ENCODE measurements around the gene NR2E3. TPM values are rescaled to one million over a fixed set of nuclear protein-coding genes. Genes with fewer than 3 reads are reported as not detected.
A peak's percentile ranks its signal among the peaks of the same experiment; 100 is the strongest.

Gene NR2E3
- total RNA-seq, 1 experiment from 2014 or later, result 0.77 TPM

DNA sequence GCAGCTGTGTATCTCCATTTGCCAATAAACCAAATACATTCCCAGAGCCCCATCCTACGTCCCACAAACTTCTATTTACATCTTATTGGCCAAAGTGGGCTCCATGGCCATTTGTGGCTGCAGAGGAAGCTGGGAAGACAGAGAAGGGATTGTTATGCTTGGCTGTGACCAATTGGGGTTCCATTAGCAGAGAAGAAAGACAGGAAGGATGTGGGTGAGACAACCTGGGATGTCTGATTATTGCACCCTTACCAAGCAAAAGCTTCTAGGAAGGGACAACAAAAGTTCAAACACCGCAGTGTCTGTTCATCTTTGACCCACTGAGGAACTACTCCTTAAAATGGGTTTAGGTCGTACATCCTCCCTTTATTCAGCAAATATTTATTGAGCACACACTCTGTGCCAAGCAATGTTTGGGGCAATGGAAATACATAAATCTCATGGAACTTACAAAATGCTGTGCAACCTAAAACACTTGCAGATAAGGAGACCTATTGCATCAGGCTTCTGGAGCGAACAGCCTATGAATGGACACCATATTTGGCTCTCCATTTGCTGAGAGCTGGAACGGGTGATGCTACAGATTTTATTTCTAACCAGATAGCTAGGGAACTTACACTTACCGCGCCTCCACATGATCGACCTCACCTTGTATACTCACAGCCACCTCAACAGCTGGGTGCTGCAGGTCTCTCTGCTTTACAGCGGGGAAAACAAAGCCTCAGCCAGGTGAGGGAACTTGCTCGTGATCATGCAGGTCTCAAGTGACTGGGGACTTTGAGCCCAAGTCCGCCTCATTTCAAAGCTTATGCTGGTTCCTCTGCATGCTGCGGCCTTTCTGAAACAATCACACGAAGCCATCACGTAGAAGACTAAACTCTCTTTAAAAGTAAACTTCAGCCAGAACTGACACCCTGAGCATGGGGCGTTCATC is 21.4 kb upstream of the NR2E3 start:
- no peaks in the 10 kb centered on the region for H4K20me1 ChIP-seq (ENCODE audit: low read length)
- no peak overlapping the region for H3K27ac ChIP-seq (ENCODE audit: low read length)
- no TSS peak for BruUV-seq (replicated peaks)
- H3K4me1 ChIP-seq (ENCODE audit: insufficient read depth, low read length), result peaks cover 41% of the 10 kb centered on the region
- intact Hi-C loops (cut with micrococcal nuclease), result no loop called here
- POLR2A ChIA-PET (ENCODE audit: unreplicated experiment), result no interaction called here
- no peaks in the 10 kb centered on the region for H3K79me2 ChIP-seq (ENCODE audit: low read length)
- H3K9me2 ChIP-seq (replicated peaks; ENCODE audit: low read length), result no peaks in the 10 kb centered on the region
- no peaks in the 10 kb centered on the region for H3K36me3 ChIP-seq (ENCODE audit: low read depth, low read length)
- CTCF ChIA-PET, result interaction anchor here (0.6 kb wide), 1 partner anchor 12 kb away, joined by 4 read pairs; no protein-coding TSS in a partner anchor
- ATAC-seq (no peak), DNase-seq (no peak)
- H2AFZ ChIP-seq (ENCODE audit: low read length), result no peak overlapping the region
- no peak for TF ChIP-seq CTCF (conservative IDR thresholded peaks at IDR 0.05; ENCODE audit: low read depth, low read length)
- TF ChIP-seq EZH2phosphoT487 (IDR thresholded peaks at IDR 0.05; ENCODE audit: borderline replicate concordance, low read length), result no peak
- TF ChIP-seq EZH2 (IDR thresholded peaks at IDR 0.05; ENCODE audit: low read length, unreplicated experiment), result no peak
- no peak overlapping the region for H3K4me3 ChIP-seq (ENCODE audit: low read length)
- peaks cover 4% of the 10 kb centered on the region for H3F3A ChIP-seq (ENCODE audit: low read length, unreplicated experiment)
- H3K9me3 ChIP-seq (ENCODE audit: low read length), result no peaks in the 10 kb centered on the region
- no peak overlapping the region for H3K9ac ChIP-seq (ENCODE audit: low read length)
- no peaks in the 10 kb centered on the region for H3K27me3 ChIP-seq (ENCODE audit: low read length)
- no peak overlapping the region for H3K4me2 ChIP-seq (ENCODE audit: low read length)

GRCh38 chr15:71789616-71790015 is 20.7 kb upstream of the NR2E3 start:
- intact Hi-C loops (cut with micrococcal nuclease), result loop anchor here (2.0 kb wide), 1 partner anchor 43 kb away; no protein-coding TSS in a partner anchor
- DNase-seq (no peak), ATAC-seq (no peak)
- Histone ChIP-seq H3K36me3 (ENCODE audit: low read depth, low read length) (no peaks in the 10 kb centered on the region), H4K20me1 (ENCODE audit: low read length) (no peaks in the 10 kb centered on the region), H3K27me3 (ENCODE audit: low read length) (no peaks in the 10 kb centered on the region), H3K9me2 (replicated peaks; ENCODE audit: low read length) (no peaks in the 10 kb centered on the region), H3F3A (ENCODE audit: low read length, unreplicated experiment) (peaks cover 4% of the 10 kb centered on the region), H2AFZ (ENCODE audit: low read length) (no peak overlapping the region), H3K27ac (ENCODE audit: low read length) (peak overlapping the region; percentile 96), H3K4me2 (ENCODE audit: low read length) (peak overlapping the region; percentile 63), H3K4me3 (ENCODE audit: low read length) (peak overlapping the region; percentile 12; the same call in 1 of the 2 replicates), H3K9ac (ENCODE audit: low read length) (no peak overlapping the region), H3K9me3 (ENCODE audit: low read length) (no peaks in the 10 kb centered on the region), H3K79me2 (ENCODE audit: low read length) (no peaks in the 10 kb centered on the region), H3K4me1 (ENCODE audit: insufficient read depth, low read length) (peaks cover 41% of the 10 kb centered on the region)
- BruUV-seq (replicated peaks), result no TSS peak
- ChIA-PET POLR2A (ENCODE audit: unreplicated experiment) (interaction anchor here (0.7 to 1.0 kb wide), 3 partner anchors 9 to 938 kb away, joined by 3 to 13 read pairs (median 3); no protein-coding TSS in a partner anchor), CTCF (interaction anchor here (1.0 to 1.7 kb wide), 3 partner anchors 11 to 37 kb away, joined by 3 to 10 read pairs (median 6); no protein-coding TSS in a partner anchor)
- TF ChIP-seq EZH2 (IDR thresholded peaks at IDR 0.05; ENCODE audit: low read length, unreplicated experiment) (no peak), CTCF (conservative IDR thresholded peaks at IDR 0.05; ENCODE audit: low read depth, low read length) (no peak), EZH2phosphoT487 (IDR thresholded peaks at IDR 0.05; ENCODE audit: borderline replicate concordance, low read length) (no peak)
